Stimulated activated CD4-positive, alpha-beta T cell treated with anti-CD3 and anti-CD28 coated beads, Interleukin-15, amount 100 ng/mL, for 1 hour (primary cell): Measurements from ENCODE around the gene DTX3.
A peak's percentile ranks its signal among the peaks of the same experiment; 100 is the strongest.
"Not testable (repeated sequence)": the region's sequence is repeated elsewhere in the genome, so short reads cannot be mapped to it uniquely, and the experiment has no call there.

Experiments
- DNase-seq, 2 donors: peaks; one replicate each; pipeline ENCODE4 v3.0.0-alpha.2; 2020; ENCODE audit warnings: low read depth in 1 of 2, low spot score in 1 of 2

Gene DTX3

DNA sequence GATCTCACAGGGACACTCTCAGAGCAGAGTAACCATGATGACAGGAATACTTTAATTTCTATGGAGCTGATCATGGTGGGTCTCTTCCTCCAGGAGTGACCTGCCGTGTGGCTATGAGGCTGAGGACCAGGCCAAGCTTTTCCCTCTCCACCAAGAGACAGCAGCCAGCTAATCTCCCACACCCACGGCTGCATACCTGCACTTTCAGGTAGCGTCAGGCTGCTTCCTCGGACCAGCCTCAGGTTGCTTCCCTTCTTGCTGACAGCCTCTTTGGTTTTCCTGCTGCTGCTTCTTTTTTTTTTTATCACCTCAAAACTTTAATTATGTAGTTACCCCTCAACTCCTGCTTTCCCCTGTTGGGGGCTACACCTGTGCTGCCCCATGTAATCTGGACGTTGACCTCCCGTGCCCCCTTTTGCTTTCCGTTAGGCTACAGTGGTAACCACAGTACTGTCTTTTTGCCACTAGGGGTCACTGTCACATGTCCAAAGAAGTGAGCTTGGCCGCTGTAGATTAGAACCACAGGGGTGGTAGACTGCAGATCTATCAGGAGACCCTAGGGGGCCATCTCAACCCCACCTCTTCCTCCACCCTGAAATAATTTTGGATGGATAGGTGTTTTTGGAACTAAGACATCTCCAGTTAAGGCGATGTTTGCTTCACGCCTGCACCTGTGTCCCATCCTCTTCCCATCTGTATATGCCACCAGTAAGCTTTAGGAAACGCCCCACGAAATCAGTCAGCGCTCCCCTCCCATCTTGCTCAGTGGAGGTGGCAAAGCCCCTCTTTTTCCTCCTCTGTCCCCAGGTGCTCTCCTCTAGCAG is 21.4 kb upstream of the DTX3 start:
- peak in 1 of 2 donors; percentile 30 for DNase-seq

- DNase-seq, result no peak
These were observed 20.6 kb upstream of the DTX3 start for GRCh38 chr12:57584050-57584449.

DNA sequence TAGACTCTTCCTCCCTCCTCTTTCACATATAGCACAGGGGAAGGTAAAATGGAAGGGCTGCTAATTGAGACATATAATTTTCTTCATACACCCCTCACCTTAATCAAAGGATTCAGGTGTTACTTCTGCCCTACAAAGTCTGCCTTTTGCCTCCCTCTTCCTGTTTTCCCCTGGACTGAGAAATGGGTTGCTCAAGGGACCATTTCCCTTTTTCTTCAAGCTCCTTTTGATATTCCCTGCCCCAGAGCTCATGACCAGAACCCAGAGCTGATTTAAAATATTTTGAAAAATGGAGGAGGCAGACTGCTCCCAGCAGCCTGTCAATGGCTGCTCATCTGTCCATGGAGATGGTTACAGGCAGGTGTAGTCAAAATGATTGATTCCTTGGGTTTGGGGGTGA is 19.9 kb upstream of the DTX3 start:
- DNase-seq, result no peak

GRCh38 chr12:57585156-57585555 is 19.5 kb upstream of the DTX3 start:
- DNase-seq, result no peak

DNA sequence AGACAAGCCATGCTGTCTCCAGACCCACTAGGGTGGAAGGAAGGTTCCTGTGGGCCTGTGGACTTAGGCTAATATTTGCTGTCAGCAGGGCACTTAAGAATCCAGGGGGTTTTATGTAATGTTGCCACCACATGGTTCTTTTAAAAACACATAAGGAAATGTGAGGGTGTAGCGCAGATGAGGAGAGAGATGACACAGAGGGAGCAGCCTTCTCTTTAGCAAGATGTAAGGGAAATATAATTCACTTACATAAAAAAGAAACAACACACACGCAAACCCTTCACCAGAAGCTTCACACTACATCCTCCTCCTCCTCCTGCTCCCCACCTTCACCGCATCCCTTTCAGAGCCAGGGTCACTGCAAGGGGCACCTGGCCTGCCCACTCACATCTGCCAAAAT is 18.5 kb upstream of the DTX3 start:
- DNase-seq, result no peak

DNA sequence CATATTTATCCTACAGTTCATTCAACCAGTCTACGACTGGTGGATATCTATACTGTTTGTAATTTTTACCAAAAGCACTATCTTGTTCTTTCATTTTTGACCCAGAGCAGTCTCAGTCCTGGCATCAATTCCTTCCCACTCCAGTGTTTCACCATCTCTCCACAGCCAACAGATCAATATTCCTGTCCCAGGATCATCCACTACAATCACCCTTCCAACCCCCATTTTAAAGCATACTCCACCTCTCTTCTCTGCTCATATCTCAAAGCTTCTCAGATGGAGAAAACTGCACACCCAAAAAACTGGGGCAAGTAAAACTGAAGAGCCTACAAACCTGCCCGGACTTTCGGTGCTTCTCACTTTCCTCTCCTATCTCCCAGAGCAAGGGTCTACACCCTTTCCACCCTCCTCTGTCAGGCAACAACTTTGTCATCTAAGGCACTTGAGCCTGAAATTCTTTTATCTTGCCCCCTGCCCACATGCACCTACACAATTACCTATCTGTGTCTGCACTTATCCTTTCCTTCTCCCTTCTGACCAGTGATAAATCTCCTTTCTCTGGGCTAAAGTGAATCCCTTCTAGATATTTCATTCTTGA is 17.7 kb upstream of the DTX3 start:
- no peak for DNase-seq

DNA sequence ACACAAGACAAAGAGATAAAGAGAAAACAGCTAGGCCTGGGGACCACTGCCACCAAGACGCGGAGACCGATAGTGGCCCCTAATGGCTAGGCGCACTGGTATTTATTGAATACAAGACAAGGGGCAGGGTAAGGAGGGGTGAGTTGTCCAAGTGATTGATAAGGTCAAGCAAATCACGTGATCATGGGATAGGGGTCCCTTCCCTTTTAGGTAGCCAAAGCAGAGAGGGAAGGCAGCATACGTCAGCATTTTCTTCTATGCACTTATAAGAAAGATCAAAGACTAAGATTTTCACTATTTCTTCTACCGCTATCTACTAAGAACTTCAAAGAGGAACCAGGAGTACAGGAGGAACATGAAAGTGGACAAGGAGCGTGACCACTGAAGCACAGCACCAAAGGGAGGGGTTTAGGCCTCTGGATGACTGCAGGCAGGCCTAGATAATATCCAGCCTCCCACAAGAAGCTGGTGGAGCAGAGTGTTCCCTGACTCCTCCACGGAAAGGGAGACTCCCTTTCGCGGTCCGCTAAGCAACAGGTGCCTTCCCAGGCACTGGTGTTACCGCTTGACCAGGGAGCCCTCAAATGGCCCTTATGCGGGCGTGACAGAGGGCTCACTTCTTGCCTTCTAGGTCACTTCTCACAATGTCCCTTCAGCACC is 15.5 kb upstream of the DTX3 start:
- DNase-seq, result not testable (repeated sequence)

- no peak for DNase-seq
These were observed 14.2 kb upstream of the DTX3 start for GRCh38 chr12:57590479-57590863.

DNA sequence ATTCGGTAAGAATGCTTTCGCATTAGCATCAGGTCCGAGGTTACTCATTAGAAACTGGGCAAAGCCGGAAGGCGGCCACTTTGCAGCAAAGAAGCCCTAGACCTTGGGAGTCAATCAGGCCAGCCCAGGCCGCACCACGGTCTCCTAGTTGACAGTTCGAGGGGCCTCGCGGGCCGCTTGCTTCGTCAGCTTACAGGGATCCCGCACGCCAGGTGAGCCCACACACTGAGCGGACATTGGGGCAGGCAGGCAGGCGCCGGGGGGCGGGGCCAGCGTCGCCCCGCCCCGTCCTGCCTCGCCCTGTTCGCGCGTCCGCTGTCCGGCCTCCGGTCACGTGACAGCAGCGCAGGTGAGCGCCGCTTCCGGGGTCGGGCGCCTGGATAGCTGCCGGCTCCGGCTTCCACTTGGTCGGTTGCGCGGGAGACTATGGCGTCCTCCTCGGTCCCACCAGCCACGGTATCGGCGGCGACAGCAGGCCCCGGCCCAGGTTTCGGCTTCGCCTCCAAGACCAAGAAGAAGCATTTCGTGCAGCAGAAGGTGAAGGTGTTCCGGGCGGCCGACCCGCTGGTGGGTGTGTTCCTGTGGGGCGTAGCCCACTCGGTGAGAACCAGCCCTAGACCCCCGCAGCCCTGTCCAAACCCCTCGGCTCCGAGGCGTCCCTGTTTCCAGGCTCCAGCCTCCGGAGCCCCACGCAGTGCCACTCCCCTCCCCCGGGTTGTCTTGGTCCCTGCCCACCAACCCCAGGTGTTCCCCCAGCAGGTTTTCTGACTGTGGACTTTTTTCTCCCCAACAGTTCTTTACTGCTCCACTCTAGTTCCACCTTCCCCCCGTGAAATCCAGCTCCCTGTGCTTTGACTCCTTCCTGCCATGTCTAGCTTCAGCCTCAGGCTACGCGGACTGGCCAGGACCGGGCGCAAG is 13.5 kb upstream of the DTX3 start, which contains the start of gene PIP4K2C:
PIP4K2C (plus strand) TSS at position 329 of the 918 bp plus-strand sequence; CDS start at position 427, 98 bp downstream.
- peak; percentile 64 for DNase-seq

- DNase-seq, result no peak
These were observed 12.8 kb upstream of the DTX3 start for GRCh38 chr12:57591782-57592325.

DNA sequence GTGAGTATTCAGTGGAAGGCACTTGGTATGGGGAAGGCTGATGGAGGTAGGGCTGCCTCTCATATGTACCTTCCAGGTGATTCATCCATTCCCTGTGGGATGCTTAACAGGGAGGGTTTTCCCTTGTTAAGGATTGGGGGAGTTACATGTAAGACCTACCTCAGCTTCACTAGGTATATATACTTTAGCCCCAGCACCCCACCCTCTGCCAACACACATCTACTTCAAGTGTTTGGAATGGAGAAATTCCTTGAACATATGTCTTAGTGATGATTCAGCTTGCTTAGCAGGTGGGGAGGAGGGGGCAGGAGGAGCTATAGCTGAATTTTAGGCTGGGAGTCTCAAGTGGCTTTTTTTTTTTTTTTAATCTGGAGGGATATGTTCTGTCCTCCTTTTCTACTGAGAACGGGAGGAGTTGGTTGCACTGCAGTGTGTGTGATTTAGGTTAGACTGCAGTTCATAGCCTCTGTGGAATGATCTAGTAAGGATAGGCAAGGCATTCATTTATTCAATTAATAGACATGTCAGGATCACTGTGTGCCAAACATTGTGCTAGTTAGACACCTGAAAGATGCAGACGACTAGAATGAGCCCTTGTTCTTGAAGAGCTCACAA is 12.0 kb upstream of the DTX3 start:
- DNase-seq, result no peak

DNA sequence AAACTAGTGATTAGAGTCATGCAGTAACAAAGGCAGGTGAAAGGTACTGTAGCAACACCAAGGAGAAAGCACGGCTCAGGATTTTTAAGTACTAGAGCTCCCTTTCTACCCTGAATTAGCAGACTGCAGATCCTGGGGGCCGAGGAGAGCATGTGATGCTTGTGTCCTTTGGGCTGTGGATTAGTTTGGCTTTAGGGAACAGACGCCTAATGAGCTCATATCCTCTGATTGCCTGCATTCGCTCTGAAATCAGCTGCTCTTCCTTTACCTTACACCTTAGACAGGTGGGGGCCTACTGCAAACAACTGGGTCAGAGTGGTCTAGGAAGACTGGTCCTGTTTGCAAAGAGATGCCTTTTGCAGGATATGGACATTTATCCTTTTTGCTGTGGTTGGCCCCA is 11.4 kb upstream of the DTX3 start:
- no peak for DNase-seq

- DNase-seq, result no peak
These were observed 4.2 kb upstream of the DTX3 start for GRCh38 chr12:57600395-57600794.

- no peak for DNase-seq
These were observed 2.1 kb upstream of the DTX3 start for GRCh38 chr12:57602544-57602943.

GRCh38 chr12:57603324-57603723 is 1.3 kb upstream of the DTX3 start:
- DNase-seq, result no peak

GRCh38 chr12:57603815-57604453 is 690 bp upstream of the DTX3 start:
- DNase-seq, result no peak

DNA sequence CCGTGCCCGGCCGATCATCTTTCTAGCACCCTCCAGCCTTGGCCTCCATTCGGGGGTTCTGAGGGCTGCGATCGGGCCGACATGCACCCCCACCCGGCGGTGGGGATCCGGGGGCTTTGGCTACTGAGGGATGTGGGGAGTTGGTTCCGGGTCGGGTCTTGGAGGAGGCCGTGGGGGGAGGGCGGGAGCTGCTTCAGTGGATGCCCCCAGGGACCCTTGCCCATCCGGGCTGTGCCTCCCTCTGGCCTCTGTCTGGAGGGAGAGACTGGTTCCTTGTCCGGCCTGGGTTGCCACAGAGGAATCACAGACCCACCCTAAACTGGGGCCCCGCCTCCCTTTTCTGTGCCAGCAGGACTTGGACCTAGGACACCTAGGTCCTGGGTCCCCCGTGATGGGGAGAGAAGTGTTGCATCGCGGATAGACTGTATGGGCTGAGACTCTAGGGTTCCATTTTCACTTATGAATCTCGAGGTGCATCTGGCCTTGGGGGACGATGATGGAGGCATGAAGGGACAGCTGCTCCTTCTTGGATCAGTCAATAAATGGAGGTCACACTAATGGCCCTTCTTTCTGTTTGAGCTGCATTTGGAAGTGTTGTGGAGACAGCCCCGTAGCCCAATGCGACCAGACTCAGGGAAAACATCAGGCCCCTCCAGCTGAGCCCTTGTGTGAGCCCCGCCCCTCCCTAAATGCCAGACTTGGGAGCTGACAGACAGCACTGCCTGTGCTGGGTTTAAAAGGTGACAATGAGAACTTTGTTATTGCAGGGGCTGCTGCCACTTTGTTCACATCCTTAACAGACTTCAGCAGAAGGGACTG is 577 bp downstream of the DTX3 start:
- no peak for DNase-seq

DNA sequence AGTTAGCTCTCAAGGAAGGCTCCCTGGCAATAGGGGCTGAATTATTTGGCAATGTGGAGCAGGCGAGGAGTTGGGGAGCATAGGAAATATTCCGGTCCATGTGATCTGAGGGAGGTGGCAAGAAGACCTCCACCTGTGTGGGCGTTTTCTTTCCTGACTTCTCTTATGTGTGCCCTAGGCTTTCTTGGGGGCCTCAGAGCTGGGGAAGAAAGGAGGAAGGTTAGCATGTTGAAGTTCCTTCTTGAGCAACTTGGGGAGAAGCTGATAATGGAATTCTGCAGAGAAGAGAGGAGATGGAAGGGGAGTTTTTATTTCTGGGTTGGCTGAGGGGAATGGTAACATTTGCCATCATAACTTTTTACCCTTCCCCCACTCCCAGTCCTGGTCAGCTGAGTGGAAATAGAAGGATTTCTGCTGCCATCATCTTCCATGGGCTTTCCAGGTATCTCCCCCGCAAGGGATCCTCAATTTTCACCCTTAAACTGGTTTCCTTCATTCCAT is 1.2 kb downstream of the DTX3 start:
- no peak for DNase-seq

GRCh38 chr12:57606399-57606798 is 1.8 kb downstream of the DTX3 start:
- DNase-seq, result no peak
